T follicular helper cell (primary cell): ENCODE measurements around the gene PRSS8.

Experiments used
- DNase-seq: peaks from one replicate; pipeline ENCODE4 v3.0.0-alpha.2; 2020; ENCODE audit warnings: low read depth

PRSS8 gene

DNA sequence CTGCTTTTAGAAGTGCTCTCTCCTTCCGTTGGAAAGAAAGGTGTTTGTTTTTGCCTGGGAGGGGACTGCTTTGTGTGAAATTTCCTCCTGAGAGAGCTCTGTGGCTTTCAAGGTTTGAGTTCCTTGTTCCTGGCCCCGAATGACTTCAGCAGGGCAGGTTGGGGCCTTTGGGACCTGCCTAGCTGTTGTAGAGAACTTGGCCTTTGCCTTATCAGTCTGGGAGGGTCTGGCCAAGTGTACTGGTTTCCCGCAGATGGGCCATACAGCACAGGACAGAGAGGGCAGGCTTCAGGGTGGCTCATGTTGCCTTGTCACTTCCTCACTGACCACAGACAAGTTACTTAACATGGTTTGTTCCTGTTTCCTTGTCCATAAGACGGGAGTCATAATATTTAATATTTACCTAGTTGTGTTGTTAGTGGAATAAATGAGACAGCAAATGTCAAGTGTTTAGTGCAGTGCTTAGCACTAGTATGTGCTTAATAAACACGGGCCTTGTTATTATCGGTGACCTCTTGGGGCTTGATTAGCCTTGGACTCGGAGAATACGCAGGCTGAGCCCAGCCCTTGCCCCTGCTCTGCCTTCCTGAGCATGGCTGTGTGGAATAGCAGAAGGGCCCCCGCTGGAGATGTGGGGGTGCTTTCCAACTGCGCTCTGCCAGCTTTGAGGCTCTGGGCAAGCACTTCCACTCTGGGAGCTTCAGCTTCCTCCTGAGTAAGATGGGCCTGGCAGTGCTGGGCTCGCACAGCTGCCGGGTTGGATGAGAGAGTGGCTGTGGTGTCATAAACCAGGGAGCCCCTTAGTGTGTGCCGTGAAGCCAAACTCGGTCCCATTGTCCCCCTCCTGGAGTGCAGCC is 6.6 kb downstream of the PRSS8 start:
- no peak for DNase-seq

DNA sequence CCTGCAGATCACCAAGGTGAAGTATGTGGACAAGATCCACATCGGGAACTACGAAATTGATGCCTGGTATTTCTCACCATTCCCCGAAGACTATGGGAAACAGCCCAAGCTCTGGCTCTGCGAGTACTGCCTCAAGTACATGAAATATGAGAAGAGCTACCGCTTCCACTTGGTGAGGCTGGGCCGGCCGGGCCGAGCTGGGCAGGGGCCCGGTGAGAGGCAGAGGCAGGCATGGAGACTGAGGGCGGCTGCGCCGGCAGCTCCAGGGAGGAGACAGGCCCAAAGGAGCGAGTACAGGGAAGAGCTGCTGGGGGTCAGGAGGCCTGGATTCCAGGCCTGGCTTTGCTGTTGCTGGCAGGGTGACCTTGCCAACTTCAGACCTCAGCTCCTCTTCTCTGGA is 8.3 kb downstream of the PRSS8 start:
- no peak for DNase-seq

DNA sequence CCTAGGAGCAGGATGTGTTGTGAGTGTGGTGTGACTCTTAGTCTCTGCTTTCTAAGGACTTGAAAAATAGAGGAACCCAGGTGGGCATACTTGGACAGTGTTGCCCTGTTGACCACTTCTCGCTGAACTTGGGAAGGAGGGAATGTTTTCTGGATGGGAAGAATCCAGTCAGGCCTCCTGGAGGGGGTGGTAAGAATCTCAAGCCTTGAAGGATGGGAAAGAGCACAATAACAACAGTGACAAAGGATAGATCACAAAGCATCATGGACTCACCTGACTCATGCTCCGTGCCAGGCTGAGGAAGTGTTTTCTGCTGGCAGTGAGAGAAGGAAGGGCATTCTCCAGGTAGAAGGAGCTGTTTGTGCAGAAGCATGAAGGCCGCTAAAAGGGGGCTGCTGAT is 9.7 kb downstream of the PRSS8 start:
- DNase-seq: no peak

DNA sequence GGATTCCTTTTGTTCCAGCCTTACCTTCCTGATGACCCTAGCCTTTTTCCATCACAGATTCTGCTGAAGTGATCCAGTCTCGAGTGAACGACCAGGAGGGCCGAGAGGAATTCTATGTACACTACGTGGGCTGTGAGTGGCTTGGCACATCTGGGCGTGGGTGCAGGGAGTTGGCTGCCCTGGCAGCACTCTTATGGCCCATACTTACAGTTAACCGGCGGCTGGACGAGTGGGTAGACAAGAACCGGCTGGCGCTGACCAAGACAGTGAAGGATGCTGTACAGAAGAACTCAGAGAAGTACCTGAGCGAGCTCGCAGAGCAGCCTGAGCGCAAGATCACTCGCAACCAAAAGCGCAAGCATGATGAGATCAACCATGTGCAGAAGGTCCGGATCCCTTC is 15.4 kb downstream of the PRSS8 start:
- DNase-seq: no peak

- DNase-seq: no peak
These were observed 17.0 kb downstream of the PRSS8 start for GRCh38 chr16:31118223-31119155.

- peak; percentile 95 for DNase-seq
These were observed 17.9 kb downstream of the PRSS8 start, which contains the start of gene KAT8 for GRCh38 chr16:31117384-31118222. KAT8 (plus strand) TSS chr16:31117664; CDS start chr16:31117682, 18 bp downstream.

DNA sequence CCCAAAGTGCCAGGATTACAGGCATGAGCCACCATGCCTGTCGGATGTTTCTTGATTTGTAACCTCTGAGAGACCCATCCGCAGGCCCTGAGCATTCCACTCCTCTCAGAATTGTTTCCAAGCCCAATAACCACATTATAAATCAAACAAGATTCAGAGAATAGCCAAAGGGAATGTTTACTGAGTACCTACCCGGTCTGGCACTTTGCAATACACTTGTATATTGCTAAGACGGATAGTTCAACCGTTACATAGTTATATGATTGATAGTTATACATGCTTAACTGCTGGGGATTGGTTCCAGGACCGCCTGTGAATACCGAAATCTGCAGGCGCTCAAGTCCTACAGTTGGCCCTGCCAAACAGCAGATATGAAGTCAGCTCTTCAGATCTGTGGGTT is 21.1 kb downstream of the PRSS8 start:
- DNase-seq: no peak

- no peak for DNase-seq
These were observed 22.1 kb downstream of the PRSS8 start for GRCh38 chr16:31113121-31114120.

DNA sequence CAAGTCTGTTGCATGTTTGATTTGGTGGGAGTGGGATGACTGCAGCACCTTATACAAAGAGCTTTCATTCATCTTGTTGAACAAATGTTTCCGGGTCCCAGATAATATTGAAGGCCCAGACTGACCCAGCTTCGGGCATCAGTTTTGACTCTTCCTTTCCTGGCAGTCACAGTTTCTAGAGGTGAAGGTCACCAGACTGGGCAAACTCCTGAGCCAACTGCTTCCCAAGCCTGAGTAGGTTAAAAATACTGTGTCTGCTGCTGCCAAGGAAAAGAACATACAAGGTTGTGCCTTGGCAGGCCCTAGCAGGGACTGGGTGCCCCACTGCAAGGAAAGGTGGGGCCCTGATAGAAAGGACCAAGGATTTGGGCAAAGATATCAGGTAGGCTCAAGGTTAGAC is 22.8 kb downstream of the PRSS8 start:
- DNase-seq: no peak

DNA sequence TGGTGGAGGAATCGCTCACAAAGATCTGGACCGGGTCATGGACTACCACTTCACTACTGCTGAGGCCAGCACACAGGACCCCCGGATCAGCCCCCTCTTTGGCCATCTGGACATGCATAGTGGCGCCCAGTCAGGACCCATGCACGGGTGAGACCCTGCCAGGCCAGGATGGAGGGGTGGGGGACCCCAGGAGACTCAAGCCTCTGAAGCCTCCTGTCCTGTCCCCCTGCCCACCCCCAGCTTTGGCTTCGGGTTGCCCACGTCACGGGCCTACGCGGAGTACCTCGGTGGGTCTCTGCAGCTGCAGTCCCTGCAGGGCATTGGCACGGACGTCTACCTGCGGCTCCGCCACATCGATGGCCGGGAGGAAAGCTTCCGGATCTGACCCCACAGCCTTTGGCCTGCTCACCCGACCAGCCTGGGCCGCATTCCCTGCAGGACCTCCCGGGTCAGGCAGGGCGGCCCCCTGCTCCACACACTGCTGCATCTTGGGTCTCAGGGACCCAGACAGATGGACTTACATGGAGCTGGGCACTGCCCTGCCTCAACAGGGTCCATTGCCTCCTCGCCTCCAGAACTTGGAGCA is 23.6 kb downstream of the PRSS8 start:
- no peak for DNase-seq

GRCh38 chr16:31110106-31111034 is 25.2 kb downstream of the PRSS8 start:
- DNase-seq: no peak

DNA sequence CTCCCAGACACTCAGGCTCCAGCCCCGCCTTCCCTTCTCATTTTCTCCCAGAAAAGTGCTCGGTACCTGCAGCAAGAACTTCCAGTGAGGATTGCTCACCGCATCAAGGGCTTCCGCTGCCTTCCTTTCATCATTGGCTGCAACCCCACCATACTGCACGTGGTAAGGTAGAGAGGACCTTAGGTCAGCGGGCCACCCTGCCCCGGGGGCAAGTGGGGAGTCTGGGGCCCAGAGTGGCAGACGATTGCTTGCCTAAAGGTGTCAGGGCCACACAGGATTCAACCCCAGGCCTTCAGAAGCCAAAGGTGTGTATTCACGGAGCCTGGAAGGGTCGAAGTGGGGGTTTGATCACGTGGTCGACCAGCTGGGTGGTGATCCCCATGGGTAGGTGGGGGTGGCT is 25.9 kb downstream of the PRSS8 start:
- DNase-seq: no peak

DNA sequence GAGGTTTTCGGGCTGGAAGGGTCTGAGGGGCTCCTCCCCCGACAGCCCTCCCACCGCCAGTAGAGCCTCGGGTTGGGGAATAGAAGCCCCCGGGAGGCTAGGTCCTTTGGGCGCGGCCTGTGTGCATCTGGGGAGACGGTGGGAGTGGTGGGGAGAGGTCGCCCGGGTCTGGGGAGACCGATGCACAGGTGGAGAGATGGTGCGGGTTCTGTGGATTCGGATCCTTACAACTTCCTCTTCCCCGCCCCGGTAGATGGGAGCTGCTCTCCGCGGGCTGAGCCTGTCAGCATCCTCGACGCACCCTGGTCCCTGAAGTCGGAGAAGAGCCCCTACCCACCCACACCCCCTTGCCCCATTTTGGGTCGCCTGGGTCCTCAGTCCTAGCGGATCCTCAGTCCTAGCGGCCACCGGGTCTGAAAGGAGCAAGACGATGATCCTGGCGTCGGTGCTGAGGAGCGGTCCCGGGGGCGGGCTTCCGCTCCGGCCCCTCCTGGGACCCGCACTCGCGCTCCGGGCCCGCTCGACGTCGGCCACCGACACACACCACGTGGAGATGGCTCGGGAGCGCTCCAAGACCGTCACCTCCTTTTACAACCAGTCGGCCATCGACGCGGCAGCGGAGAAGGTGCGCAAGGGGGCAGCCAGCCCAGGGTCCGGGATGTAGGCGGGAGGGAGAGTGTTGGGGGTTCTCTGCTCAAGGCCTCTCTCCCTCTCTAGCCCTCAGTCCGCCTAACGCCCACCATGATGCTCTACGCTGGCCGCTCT is 26.6 kb downstream of the PRSS8 start:
- DNase-seq: no peak

DNA sequence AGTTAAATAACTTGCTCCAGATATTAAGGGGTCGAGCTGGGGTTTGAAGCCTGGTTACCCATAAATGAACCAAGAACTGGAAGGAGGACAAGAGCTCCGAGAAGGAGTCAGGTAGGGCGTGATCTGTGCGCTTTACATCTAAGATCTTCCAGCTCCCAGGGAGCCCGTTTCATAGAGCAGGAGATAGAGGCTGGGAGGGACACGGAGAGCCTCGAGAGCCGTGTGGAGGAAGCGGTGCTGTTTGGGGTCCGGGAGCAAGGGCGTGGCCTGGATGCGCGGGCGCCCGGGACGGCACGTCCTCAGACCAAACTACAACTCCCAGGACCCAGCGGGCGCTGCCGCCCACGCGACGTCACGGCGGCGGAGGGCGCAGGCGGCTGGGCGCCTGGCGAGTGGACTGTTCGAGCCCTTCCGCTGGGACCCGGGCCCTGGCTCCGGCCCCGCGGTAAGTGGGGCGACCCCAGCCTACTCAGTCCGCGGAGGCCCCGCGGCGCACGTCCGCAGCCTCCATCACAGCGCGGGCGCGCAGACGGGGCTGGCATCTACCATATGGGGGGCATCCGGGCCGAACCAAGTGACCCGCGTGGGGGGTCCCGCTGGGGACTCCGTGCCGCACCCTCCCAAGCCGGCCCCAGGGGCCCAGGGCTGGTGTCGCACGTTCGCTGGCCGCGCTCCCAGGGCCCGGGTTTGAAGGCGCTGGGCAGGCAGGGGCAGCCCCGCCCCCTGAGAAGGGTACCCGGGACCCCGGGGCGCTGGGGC is 27.3 kb downstream of the PRSS8 start, which contains the start of gene BCKDK:
TSS of gene BCKDK (plus strand) at position 352 of the 759 bp plus-strand sequence. CDS start 838 bp downstream, outside the sequence.
- DNase-seq: peak; percentile 36

DNA sequence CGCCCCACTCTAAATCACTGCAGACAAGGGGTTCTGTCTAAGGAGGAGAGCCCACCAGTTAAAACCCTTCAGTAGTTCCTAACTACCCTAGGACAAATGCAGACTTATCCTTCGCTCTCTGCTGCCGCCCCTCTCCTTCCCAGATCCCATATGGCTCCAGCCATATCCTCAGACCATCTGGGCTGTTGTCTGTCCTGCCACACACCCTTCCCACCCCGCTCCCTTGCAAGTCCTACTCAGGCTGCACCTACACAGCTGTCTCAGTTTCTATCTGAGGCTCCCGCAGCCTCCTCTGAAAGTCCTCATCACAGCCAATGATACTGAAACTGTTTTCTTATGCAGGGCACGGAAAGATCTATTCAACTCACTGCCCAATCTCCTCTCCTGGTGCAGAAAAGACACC is 28.1 kb downstream of the PRSS8 start:
- DNase-seq: no peak

GRCh38 chr16:31106509-31107464 is 28.7 kb downstream of the PRSS8 start:
- DNase-seq: no peak
